Stimulated activated CD4-positive, alpha-beta T cell treated with anti-CD3 and anti-CD28 coated beads, Interleukin-15, amount 100 ng/mL, for 24 hours (primary cell): ENCODE results near the gene ZBTB11.
"Not testable (repeated sequence)": the region's sequence is repeated elsewhere in the genome, so short reads cannot be mapped to it uniquely, and the experiment has no call there.

Experiments used
- DNase-seq: peaks from one replicate; pipeline ENCODE4 v3.0.0-alpha.2; 2020

The ZBTB11 gene

DNA sequence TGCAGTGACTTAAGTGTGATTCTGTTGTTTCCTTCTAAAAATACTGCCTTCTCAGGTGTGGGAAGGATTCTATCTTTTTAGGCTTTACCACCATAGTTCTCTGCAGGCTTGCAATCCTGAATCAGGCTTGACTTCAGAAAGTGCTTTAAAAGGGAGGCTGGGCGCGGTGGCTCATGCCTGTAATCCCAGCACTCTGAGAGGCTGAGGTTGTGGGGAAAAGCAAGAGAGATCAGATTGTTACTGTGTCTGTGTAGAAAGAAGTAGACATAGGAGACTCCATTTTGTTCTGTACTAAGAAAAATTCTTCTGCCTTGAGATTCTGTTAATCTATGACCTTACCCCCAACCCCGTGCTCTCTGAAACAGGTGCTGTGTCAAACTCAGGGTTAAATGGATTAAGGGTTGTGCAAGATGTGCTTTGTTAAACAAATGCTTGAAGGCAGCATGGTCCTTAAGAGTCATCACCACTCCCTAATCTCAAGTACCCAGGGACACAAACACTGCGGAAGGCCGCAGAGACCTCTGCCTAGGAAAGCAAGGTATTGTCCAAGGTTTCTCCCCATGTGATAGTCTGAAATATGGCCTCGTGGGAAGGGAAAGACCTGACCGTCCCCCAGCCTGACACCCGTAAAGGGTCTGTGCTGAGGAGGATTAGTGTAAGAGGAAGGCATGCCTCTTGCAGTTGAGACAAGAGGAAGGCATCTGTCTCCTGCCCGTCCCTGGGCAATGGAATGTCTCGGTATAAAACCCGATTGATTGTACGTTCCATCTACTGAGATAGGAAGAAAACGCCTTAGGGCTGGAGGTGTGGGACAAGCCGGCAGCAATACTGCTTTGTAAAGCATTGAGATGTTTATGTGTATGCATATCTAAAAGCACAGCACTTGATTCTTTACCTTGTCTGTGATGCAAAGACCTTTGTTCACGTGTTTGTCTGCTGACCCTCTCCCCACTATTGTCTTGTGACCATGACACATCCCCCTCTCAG, 15.0 kb upstream of the ZBTB11 start:
- not testable (repeated sequence) for DNase-seq

DNA sequence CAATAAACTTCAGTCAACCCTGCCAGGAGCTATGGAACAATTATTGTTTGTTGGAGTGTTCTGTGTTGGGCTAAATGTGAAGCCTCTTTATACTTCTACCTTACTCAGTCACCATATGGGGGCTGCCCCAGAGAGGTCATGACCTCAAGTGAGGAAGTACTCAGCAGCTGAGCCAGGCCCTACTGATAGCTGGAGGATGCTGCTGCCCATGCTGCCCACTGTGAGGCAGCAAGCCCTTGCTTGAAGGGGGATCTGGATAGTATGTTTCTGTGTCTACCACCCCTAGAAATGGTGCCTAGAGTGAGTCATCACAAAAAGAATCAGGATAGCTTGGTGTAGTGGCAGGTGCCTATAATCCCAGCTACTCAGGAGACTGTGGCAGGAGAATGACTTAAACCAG, 14.0 kb upstream of the ZBTB11 start:
- peak; percentile 19 for DNase-seq

- no peak for DNase-seq
These were observed 12.4 kb upstream of the ZBTB11 start for GRCh38 chr3:101689286-101689685.

- peak; percentile 13 for DNase-seq
These were observed 10.4 kb upstream of the ZBTB11 start for GRCh38 chr3:101687142-101687931.

GRCh38 chr3:101685870-101686307, 9.0 kb upstream of the ZBTB11 start:
- no peak for DNase-seq

DNA sequence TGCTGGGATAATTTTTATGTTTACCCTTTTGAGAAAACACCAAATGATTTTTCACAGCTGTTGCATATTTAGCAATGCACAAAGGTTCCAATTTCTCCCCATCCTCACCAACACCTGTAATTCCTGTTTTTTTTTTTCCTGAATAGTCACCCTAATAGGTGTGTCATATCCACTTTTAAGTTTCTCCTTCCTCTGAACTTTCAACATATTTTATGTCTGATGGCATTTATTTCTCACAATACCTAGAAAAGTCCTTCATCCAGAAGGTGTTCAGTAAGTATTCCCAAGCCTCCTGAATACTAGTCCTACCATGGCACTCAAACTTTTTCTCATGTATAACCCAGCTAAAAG, 8.1 kb upstream of the ZBTB11 start:
- DNase-seq, result no peak

DNA sequence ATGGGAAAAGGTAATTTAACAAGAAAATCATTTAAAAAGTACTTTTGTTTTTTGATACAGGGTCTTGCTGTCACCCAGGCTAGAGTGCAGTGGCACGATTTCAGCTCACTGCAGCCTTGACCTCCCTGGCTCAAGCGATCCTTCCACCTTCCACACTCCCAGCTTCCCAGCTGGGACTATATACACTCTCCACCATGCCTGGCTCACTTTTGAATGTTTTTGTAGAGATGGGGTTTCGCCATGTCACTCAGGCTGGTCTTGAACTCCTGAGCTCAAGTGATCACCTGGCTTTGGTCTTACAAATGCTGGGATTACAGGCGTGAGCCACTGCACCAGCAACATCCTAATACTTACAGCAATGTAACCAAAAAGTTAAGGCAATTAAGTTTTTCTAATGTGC, 3.5 kb upstream of the ZBTB11 start:
- DNase-seq, result no peak

DNA sequence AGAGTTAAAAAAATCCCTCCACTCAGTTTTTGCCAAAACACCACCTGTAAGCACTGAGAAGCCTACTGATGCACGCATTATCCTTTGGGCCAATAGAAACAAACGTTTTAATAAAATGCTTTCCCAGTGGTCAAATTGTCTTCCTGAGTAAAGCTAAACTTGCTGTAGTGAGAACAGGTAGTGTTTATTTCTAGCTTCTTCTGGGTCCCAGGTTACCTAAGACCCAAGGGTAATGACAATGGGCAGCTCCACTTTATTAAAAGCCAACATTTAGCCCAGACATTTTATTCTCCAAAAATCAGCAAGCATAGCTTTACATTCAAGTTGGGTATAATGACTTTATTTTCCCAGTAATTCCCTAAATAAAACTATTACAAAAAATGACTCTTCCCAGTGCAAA, 1.9 kb upstream of the ZBTB11 start:
- not testable (repeated sequence) for DNase-seq

DNA sequence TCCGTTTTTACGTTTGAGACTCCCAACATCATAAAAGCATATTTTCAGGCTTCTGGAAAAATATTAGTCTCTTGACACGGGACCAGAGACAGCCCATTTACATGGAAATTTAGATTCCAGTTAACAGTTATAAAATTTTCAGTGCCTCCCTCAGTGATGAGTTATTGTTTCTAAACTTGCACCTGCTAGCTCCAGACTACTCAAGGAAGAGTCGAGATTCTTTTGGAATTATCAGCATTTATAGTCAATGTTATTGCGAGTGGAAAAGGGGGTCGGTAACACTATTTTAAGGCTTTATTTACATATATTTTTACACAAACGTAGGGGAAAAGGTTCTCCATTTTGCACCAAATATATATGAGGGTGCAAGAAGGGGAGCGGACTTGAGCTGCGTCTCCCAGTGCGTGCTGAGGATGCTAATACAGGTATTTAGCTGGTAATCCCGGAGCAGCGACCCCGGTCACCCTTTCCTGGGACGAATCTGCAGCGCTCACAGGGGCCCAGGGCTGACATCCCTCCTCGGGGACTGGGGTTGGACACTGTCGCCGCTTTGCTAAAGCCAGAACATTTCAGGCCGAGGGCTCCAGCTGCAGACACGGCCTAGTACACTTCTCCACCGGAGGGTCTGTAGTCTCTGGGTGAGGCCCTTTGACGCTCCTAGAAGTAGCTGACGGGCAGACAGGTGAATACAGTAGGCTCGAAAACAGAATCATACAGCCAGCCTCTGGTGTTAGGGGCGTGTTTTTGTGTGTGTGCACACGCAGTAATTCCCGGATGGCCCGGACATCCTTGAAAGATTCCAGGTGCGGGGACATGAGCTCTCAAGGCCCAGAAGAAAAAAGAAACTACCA, 729 bp upstream of the ZBTB11 start:
- DNase-seq, result peak; percentile 29

- DNase-seq, result peak; percentile 98
These were observed 642 bp downstream of the ZBTB11 start for GRCh38 chr3:101676216-101676764.

GRCh38 chr3:101675709-101676215, 1.2 kb downstream of the ZBTB11 start:
- DNase-seq, result no peak

DNA sequence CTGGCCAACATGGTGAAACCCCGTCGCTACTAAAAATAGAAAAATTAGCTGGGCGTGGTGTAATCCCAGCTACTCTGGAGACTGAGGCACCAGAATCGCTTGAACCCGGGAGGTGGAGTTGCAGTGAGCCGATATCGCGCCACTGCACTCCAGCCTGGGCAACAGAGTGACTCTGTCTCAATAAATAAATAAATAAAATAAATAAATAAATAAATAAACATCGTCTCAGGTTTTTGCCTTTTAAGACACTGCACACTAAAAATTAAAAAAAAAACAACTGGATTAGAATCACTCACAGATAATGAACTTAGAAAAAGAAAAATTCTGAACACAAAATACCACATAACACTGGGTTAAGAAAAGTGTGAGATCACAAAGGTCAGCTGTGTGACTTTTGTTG, 2.4 kb downstream of the ZBTB11 start:
- no peak for DNase-seq

DNA sequence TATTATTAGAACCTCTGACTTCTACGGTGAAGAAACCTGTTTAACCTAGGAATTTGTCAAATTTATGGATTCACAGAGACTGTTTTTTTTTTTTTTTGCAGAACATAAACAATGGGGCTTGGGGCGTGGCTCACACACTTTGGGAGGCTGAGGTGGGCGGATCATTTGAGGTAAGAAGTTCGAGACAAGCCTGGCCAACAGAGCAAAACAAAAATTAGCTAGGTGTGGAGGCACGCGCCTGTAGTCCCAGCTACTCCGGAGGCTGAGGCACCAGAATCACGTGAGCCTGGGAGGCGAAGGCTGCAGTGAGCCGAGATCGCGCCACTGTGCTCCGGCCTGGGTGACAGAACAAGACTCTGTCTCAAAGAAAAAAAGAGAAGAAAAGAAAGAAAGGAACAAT, 3.0 kb downstream of the ZBTB11 start:
- DNase-seq, result no peak

GRCh38 chr3:101671014-101671413, 5.9 kb downstream of the ZBTB11 start:
- DNase-seq, result no peak

DNA sequence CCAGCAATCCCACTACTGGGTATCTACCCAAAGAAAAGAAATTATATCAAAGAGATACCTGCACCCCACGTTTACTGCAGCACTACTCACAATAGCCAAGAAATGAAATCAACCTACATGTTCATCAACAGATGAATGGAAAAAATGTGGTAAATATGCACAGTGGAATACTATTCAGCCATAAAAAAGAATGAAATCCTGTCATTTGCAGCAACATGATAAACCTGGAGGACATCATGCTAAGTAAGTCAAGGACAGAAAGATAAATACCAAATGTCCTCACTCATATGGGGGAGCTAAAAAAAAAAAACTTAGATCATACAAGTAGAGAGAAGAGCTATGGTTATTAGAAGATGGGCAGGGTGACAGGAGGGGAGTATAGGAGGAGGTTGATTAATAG, 9.1 kb downstream of the ZBTB11 start:
- no peak for DNase-seq

DNA sequence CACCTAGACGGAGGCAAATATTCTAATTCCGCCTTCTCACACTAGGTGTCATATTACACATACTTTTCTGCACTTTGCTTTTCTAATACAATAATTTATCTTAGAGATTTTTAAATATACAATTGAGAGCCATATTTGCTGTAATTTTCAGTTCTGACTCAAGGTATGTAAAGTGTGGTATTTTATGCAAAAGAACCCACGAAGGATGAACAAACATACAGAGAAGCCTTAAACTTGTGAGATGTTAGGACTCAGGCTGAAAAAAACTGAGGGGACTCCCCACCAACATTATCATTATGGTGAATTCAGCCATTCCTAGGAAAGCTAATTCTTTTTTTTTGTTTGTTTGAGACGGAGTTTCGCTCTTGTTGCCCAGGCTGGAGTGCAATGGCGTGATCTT, 9.6 kb downstream of the ZBTB11 start:
- DNase-seq, result no peak

- DNase-seq, result no peak
These were observed 11.1 kb downstream of the ZBTB11 start for GRCh38 chr3:101665851-101666250.

- DNase-seq, result no peak
These were observed 11.6 kb downstream of the ZBTB11 start for GRCh38 chr3:101665357-101665756.

GRCh38 chr3:101660714-101661113, 16.2 kb downstream of the ZBTB11 start:
- DNase-seq, result no peak

DNA sequence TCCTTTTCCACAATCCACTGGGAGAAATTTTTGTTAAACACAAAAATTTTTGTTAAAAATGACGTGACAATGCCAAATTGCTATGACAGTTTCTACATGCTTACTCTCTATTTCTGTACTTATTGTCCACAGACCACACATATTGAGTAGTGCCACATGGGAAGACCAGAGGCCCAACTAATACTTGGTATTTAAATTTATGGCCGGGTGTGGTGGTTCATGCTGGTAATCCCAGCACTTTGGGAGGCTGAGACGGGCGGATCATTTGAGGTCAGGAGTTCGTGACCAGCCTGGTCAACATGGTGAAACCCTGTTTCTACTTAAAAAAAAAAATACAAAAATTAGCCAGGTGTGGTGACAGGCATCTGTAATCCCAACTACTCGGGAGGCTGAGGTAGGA, 20.3 kb downstream of the ZBTB11 start:
- DNase-seq, result no peak

DNA sequence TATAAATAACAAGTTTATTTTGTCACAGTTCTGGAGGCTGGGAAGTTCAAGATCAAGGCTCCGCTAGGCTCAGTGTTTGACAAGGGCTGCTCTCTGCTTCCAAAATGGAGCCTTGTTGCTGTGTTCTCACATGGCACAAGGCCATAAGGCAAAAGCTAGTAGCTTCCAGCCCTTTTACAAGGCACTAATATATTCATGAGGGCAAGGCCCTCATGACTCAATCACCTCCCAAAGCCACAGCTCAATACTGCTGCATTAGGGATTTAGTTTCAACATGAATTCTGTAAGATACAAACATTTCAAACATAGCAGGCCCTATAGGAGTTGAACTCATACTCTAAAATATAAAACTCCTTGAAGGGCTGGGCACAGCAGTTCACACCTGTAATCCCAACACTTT, 30.2 kb downstream of the ZBTB11 start:
- no peak for DNase-seq

DNA sequence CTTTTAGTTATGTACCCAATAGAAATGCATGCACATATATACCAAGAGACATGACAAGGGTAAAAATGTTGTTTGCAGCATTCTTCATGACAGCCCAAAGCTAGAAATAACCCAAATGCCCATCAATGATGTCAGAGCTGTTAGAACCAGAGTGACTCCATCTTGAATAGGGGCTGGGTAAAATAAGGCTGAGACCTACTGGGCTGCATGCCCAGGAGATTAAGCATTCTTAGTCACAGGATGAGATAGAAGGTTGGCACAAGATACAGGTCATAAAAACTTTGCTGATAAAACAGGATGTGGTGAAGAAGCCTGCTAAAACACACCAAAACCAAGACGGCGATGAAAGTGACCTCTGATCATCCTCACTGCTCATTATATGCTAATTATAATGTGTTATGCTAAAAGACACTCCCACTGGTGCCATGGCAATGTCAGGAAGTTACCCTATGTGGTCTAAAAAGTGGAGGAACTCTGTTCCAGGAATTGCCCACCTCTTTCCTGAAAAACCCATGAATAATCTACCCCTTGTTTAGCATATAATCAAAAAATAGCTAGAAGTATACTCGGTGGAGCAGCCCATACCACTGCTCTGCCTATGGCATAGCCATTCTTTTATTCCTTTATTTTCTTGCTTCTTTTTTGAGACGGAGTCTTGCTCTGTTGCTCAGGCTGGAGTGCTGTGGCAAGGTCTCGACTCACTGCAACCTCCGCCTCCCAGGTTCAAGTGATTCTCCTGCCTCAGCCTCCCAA, 32.9 kb downstream of the ZBTB11 start:
- peak; percentile 56 for DNase-seq
